ENCODE measurements around the gene PPP4C. TPM values are rescaled to one million over a fixed set of nuclear protein-coding genes. Genes with fewer than 3 reads are reported as not detected.

Gene PPP4C
- total RNA-seq, 2 experiments from 2014 or later, result 83.9 to 87.3 TPM

DNA sequence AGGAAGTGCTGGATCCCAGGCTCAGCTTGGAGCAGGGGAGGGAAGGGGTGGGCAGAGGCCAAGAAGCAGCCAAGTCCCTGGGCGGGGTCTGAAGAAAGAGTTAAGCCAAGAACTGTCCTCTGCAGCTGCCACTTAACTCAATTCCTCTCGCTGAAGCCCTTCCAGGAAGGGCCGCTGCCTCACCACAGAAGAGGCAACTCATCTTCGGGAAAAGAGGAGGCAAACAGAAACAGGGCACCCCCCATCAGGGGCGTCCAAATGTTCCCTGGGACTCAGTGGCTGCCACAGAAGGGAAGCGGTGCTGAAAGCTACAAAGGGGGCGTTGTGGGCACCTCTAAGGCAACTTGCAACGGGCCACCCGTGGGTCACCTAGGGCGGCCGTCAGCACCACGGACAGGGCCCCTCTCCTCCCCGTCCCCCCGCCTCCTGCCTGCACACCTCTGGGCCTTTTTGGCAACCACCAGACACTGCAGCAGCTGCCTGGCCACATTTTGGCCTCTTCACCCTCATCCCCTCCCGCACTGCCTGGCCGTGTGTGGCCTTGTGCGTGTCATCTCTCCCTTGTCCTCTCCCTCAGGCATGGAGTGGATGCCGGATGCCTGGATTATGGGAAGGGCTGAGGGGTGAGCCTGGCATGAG lies 47.2 kb upstream of the PPP4C start:
- no peak overlapping the region for H3K4me3 Mint-ChIP-seq
- no peak for ATAC-seq (ENCODE audit: poor library complexity)

DNA sequence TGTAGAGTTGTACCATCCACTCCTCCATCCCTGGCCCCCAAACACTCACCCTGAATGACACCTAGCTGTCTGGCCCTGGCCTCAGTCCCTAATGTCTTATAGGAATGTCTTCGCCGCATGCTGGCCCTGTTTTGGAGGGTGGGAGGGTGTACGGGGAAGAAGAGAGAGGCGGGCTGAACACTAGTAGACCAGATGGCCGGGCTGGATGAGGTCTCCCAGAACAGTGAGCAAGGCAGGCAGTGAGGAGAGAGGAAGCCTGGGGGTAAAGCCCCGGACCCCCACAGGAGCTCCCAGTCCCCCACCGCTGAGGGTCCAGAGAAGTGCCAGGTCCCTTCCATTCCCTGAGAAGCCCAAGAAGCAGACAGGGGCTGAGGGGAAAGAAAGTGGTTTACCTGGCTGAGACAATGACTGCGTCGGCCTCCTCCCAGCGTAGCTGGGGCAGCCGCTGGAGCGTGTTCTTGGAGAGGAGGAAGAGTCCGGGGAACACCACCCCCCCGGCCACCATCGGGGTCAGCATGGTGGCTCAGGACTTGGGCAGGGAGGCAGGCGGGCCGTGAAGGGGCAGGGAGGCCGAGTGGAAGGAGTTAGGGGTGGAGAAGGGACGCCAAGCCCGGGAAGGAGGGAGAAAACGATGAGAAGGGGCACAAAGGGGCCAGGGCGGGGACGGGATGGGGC lies 45.6 kb upstream of the PPP4C start:
- H3K4me1 Mint-ChIP-seq (ENCODE audit: low read depth), result peaks cover 14% of the 10 kb centered on the region
- TF ChIP-seq CTCF (IDR thresholded peaks at IDR 0.05), result no peak
- H3K9me3 Mint-ChIP-seq, result no peaks in the 10 kb centered on the region
- POLR2A ChIA-PET, result no interaction called here
- peaks cover 0 to 17% of the 10 kb centered on the region in 2 experiments for H3K9me3 ChIP-seq (ENCODE audit: control insufficient read depth in 1 of 2, insufficient read depth in 1 of 2, low read length in 2 of 2)
- no peak overlapping the region for H3K27ac ChIP-seq (ENCODE audit: low read depth in 1 of 2, low read length in 2 of 2)
- H3K4me1 ChIP-seq (ENCODE audit: insufficient read depth, low read length), result peaks cover 28% of the 10 kb centered on the region
- no peak overlapping the region for H3K4me3 ChIP-seq (ENCODE audit: low read length)
- CTCF ChIA-PET, result no interaction called here
- intact Hi-C loops (cut with DNase I, micrococcal nuclease), result no loop called here
- H3K36me3 Mint-ChIP-seq (ENCODE audit: low read depth), result no peaks in the 10 kb centered on the region
- DNase-seq (no peak), ATAC-seq (ENCODE audit: poor library complexity) (no peak)
- H3K36me3 ChIP-seq (ENCODE audit: insufficient read depth, low read length), result no peaks in the 10 kb centered on the region
- H3K4me3 Mint-ChIP-seq, result no peak overlapping the region
- H3K27me3 Mint-ChIP-seq, result peaks cover 59% of the 10 kb centered on the region
- no peak overlapping the region for H3K27ac Mint-ChIP-seq
- peaks cover 42 to 51% of the 10 kb centered on the region in 2 experiments for H3K27me3 ChIP-seq (ENCODE audit: control insufficient read depth in 1 of 2, insufficient read depth in 2 of 2, low read length in 2 of 2)

More for the DNA sequence above, 47.2 kb upstream of the PPP4C start:
- Mint-ChIP-seq H3K27me3 (peaks cover 53% of the 10 kb centered on the region), H3K9me3 (no peaks in the 10 kb centered on the region), H3K4me1 (ENCODE audit: low read depth) (peaks cover 14% of the 10 kb centered on the region), H3K27ac (no peak overlapping the region), H3K36me3 (ENCODE audit: low read depth) (no peaks in the 10 kb centered on the region)
- Histone ChIP-seq H3K4me3 (ENCODE audit: low read length) (no peak overlapping the region), H3K36me3 (ENCODE audit: insufficient read depth, low read length) (no peaks in the 10 kb centered on the region), H3K27ac (ENCODE audit: low read depth in 1 of 2, low read length in 2 of 2) (no peak overlapping the region), H3K27me3 (ENCODE audit: control insufficient read depth in 1 of 2, insufficient read depth in 2 of 2, low read length in 2 of 2) (peaks cover 42 to 49% of the 10 kb centered on the region in 2 experiments), H3K9me3 (ENCODE audit: control insufficient read depth in 1 of 2, insufficient read depth in 1 of 2, low read length in 2 of 2) (peaks cover 0 to 17% of the 10 kb centered on the region in 2 experiments), H3K4me1 (ENCODE audit: insufficient read depth, low read length) (peaks cover 28% of the 10 kb centered on the region)
- no peak for TF ChIP-seq CTCF (IDR thresholded peaks at IDR 0.05)
- ChIA-PET CTCF (no interaction called here), POLR2A (no interaction called here)
- peak in 3 of 14 experiments; percentile 19 to 55 (median 54) for DNase-seq
- intact Hi-C loops (cut with DNase I, micrococcal nuclease), result no loop called here

DNA sequence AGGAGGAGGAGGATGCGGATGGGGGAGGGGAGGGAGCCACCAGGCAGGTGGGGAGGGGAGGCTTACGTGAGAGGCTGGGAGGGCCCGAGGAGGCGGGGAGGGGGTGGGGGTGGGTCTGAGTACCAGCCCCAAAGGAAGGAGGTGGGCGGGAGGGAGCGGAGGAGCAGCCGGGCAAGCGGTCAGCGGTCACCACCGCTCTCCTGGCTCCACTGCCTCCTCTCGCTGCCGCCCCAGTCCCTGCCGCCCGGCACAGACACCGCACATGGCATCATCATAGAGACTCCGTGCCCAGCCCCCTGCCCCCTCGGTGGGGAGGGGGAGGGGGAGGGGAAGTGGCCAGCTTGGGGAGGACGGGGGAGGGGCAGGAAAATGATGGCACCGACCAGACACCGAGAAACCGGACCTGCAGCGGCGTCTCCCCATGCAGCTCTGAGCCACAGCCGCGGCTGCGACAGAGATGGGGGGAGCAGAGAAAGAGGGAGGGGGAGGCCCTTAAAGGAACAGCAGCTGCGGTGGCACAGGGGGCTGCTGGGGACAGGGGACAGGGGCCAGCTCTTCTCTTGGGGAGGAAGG lies 44.9 kb upstream of the PPP4C start, which contains the start of gene TLCD3B:
TLCD3B (minus strand) TSS at position 431 of the 573 bp plus-strand sequence. CDS start 744 bp downstream, outside the sequence.
- Histone ChIP-seq H3K4me1 (ENCODE audit: insufficient read depth, low read length) (peaks cover 28% of the 10 kb centered on the region), H3K36me3 (ENCODE audit: insufficient read depth, low read length) (no peaks in the 10 kb centered on the region), H3K9me3 (ENCODE audit: control insufficient read depth in 1 of 2, insufficient read depth in 1 of 2, low read length in 2 of 2) (peaks cover 0 to 17% of the 10 kb centered on the region in 2 experiments), H3K27ac (ENCODE audit: low read depth in 1 of 2, low read length in 2 of 2) (no peak within 1 kb of the TSS), H3K4me3 (ENCODE audit: low read length) (no peak within 1 kb of the TSS), H3K27me3 (ENCODE audit: control insufficient read depth in 1 of 2, insufficient read depth in 2 of 2, low read length in 2 of 2) (peaks cover 42 to 51% of the 10 kb centered on the region in 2 experiments)
- intact Hi-C loops (cut with DNase I, micrococcal nuclease), result no loop called here
- DNase-seq (peak in 1 of 14 experiments; percentile 44), ATAC-seq (ENCODE audit: poor library complexity) (peak; percentile 32)
- CTCF ChIA-PET, result interaction anchor here (0.7 to 0.9 kb wide), 2 partner anchors 24 to 108 kb away, joined by 4 to 5 read pairs; no protein-coding TSS in a partner anchor
- Mint-ChIP-seq H3K27ac (no peak within 1 kb of the TSS), H3K27me3 (peaks cover 59% of the 10 kb centered on the region), H3K4me1 (ENCODE audit: low read depth) (peaks cover 14% of the 10 kb centered on the region), H3K4me3 (peak within 1 kb of the TSS; percentile 39), H3K9me3 (no peaks in the 10 kb centered on the region), H3K36me3 (ENCODE audit: low read depth) (no peaks in the 10 kb centered on the region)
- POLR2A ChIA-PET, result interaction anchor here (0.8 kb wide), 1 partner anchor 69 kb away, joined by 3 read pairs; the partner anchor contains the start of gene TMEM219
- no peak for TF ChIP-seq CTCF (IDR thresholded peaks at IDR 0.05)

Measured in CD4-positive, alpha-beta T cell (primary cell).